ENCODE measurements around the gene KRT86. TPM values are rescaled to one million over a fixed set of nuclear protein-coding genes. Genes with fewer than 3 reads are reported as not detected.

KRT86 gene
- polyA plus RNA-seq, 2 of the 4 experiments (the other 2 are of a cell fraction): 23.5 to 378 TPM

DNA sequence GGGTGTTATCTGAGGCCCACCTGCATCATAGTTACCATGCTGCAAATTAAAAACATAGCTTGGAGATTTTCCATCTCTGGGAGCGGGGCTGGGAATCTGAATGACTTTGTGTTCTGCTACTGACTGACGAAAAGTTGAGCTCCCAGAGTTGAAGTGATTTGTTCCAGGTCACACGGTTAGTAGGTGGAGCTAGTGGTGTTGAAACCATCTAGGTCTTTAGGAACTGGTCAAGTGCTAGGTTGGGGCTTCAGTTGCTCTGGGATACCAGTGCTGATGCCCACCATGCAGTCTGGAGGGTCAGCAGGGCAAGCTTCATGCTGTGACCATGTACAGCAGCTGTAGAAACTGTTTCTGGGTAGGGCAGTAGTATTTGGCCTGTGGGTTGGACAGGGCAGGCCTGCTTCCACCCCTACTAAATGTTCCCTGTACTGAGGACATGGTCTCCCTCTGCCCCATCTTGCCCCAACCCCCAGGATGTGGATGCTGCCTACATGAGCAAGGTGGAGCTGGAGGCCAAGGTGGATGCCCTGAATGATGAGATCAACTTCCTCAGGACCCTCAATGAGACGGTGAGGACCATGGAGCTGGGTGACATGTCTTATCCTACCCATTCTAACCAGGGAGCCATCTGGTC is 36.1 kb upstream of the KRT86 start:
- WGBS (ENCODE audit: missing lambda C conversion rate): 53% methylated on average over 4 of the region's 4 CpGs
- peak; percentile 10 to 48 for DNase-seq (ENCODE audit: low read depth in 1 of 2, low spot score in 1 of 2)
- peak overlapping the region; percentile 99 for H3K4me2 ChIP-seq

DNA sequence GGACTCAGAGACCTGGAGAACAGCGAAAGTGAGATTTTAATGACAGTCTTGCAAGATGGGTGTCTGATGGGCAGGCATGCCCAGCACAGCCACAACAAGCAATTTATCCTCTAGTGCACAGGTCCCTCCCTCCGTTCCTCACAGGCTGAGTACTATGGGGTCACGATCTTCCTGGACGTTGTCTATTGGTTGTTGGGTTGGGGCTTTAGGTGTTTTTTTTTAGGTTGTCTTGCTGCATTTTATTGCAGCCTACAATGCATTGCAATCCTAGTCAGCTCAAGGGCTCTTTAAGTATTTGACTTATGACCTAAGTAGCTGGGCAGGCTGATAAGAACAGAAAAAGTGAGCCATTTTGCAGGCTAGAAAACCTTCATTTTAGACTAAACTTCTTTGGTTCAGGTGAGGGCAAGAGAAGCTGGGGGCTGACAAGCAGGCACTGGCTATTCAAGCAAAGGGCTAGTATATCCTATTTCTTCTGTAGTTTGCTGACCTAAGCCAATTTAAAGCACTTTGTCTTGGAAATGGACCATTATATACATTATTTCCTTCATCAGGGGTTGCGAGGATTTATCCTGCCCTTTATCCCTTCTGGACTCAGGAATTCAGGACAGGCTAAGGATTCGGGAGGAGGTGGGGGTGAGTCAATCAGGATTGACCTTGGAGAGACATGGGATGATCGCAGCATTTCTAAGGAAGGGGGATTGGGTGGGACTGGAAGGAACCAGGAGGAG is 35.4 kb upstream of the KRT86 start:
- no peak for FAIRE-seq
- ChIA-PET POLR2A (interaction anchor here (2.3 to 7.4 kb wide), 4 partner anchors 12 to 47 kb away, joined by 9 to 54 read pairs (median 13); partner anchors contain the start of gene KRT80), CTCF (interaction anchor here (1.0 to 13.1 kb wide), 12 partner anchors 8 to 641 kb away, joined by 3 to 182 read pairs (median 8); no protein-coding TSS in a partner anchor)
- TF ChIP-seq GATA3 (IDR thresholded peaks at IDR 0.05; ENCODE audit: borderline replicate concordance): peak; percentile 14; the same call in 1 of the 2 replicates
- peak; percentile 77; the same call in 1 of the 2 replicates for TF ChIP-seq HOXA7 (CRISPR knock-in tag; IDR thresholded peaks at IDR 0.05)
- no peak for TF ChIP-seq HDAC2 (IDR thresholded peaks at IDR 0.05)
- TF ChIP-seq JUN (IDR thresholded peaks at IDR 0.05): peak in 1 of 2 experiments; percentile 10; a peak in 2 of 5 replicates
- TF ChIP-seq MAFK (IDR thresholded peaks at IDR 0.05; ENCODE audit: partially characterized antibody): peak; percentile 84
- TF ChIP-seq NR3C1 (IDR thresholded peaks at IDR 0.05): no peak
- 0 out of 4 replicates have a peak, but pooled peaks of 1 of the 2 experiments have one; percentile 4 for TF ChIP-seq CEBPB (IDR thresholded peaks at IDR 0.05)
- Histone ChIP-seq H3K27ac (peak overlapping the region; percentile 97), H3K4me2 (peak overlapping the region; percentile 99), H3K9me3 (no peaks in the 10 kb centered on the region), H3K4me1 (peaks cover 88% of the 10 kb centered on the region), H3K4me3 (peak overlapping the region; percentile 93)
- 59% methylated on average over 7 of the region's 7 CpGs for WGBS (ENCODE audit: missing lambda C conversion rate)
- peak in 1 of 2 experiments; percentile 53 for DNase-seq (ENCODE audit: low read depth in 1 of 2, low spot score in 1 of 2)
- no peak for ATAC-seq

More for the DNA sequence above, 36.1 kb upstream of the KRT86 start:
- ChIA-PET POLR2A (interaction anchor here (0.6 to 7.4 kb wide), 13 partner anchors 8 to 90 kb away, joined by 3 to 54 read pairs (median 4); partner anchors contain the start of gene KRT80), CTCF (interaction anchor here (0.8 to 13.1 kb wide), 21 partner anchors 9 to 641 kb away, joined by 3 to 182 read pairs (median 4); partner anchors contain the start of gene KRT80)
- Histone ChIP-seq H3K27ac (peak overlapping the region; percentile 97), H3K9me3 (no peaks in the 10 kb centered on the region), H3K4me3 (peak overlapping the region; percentile 93), H3K4me1 (peaks cover 80% of the 10 kb centered on the region)
- peak; percentile 63 for FAIRE-seq
- ATAC-seq: peak in 1 of 2 experiments; percentile 0; a peak in 2 of 6 replicates
- TF ChIP-seq RNF2 (IDR thresholded peaks at IDR 0.05; ENCODE audit: borderline replicate concordance, low read depth) (no peak), EHMT2 (IDR thresholded peaks at IDR 0.05; ENCODE audit: low read depth) (no peak), RARB (CRISPR knock-in tag; IDR thresholded peaks at IDR 0.05) (peak; percentile 74), BHLHE40 (IDR thresholded peaks at IDR 0.05; ENCODE audit: low read depth, low read length) (no peak), NPAS2 (CRISPR knock-in tag; IDR thresholded peaks at IDR 0.05; ENCODE audit: borderline replicate concordance) (no peak), HOXA7 (CRISPR knock-in tag; IDR thresholded peaks at IDR 0.05) (peak; percentile 67; the same call in 1 of the 2 replicates), JUNB (IDR thresholded peaks at IDR 0.05) (no peak), FOSB (CRISPR knock-in tag; IDR thresholded peaks at IDR 0.05) (peak; percentile 2; the same call in 1 of the 2 replicates), ESRRA (IDR thresholded peaks at IDR 0.05; ENCODE audit: borderline replicate concordance, low read length) (no peak), SMC3 (IDR thresholded peaks at IDR 0.05) (no peak), KDM5A (IDR thresholded peaks at IDR 0.05) (no peak), NR3C1 (IDR thresholded peaks at IDR 0.05) (no peak), POLR2AphosphoS2 (conservative IDR thresholded peaks at IDR 0.05; ENCODE audit: low read length) (peak; percentile 72), TP53 (CRISPR knock-in tag; IDR thresholded peaks at IDR 0.05) (peak; percentile 48; the same call in 1 of the 2 replicates), HOXB13 (CRISPR knock-in tag; IDR thresholded peaks at IDR 0.05; ENCODE audit: low read depth) (no peak), CBX2 (IDR thresholded peaks at IDR 0.05; ENCODE audit: borderline replicate concordance, low read depth) (no peak), JUN (IDR thresholded peaks at IDR 0.05) (peak; percentile 21 to 39; a peak in 2 of 5 replicates)
- TF ChIP-seq, protein P1, sequence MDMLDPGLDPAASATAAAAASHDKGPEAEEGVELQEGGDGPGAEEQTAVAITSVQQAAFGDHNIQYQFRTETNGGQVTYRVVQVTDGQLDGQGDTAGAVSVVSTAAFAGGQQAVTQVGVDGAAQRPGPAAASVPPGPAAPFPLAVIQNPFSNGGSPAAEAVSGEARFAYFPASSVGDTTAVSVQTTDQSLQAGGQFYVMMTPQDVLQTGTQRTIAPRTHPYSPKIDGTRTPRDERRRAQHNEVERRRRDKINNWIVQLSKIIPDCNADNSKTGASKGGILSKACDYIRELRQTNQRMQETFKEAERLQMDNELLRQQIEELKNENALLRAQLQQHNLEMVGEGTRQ (IDR thresholded peaks at IDR 0.05): no peak
